ENCODE data around the gene ZNF683. TPM values are rescaled to one million over a fixed set of nuclear protein-coding genes. Genes with fewer than 3 reads are reported as not detected.

ZNF683 gene
- total RNA-seq, 4 donors from 2014 or later = 0.62 TPM; not detected in 3

- TF ChIP-seq POLR2AphosphoS5 (IDR thresholded peaks at IDR 0.05) = no peak
- TF ChIP-seq, protein P1, sequence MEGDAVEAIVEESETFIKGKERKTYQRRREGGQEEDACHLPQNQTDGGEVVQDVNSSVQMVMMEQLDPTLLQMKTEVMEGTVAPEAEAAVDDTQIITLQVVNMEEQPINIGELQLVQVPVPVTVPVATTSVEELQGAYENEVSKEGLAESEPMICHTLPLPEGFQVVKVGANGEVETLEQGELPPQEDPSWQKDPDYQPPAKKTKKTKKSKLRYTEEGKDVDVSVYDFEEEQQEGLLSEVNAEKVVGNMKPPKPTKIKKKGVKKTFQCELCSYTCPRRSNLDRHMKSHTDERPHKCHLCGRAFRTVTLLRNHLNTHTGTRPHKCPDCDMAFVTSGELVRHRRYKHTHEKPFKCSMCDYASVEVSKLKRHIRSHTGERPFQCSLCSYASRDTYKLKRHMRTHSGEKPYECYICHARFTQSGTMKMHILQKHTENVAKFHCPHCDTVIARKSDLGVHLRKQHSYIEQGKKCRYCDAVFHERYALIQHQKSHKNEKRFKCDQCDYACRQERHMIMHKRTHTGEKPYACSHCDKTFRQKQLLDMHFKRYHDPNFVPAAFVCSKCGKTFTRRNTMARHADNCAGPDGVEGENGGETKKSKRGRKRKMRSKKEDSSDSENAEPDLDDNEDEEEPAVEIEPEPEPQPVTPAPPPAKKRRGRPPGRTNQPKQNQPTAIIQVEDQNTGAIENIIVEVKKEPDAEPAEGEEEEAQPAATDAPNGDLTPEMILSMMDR (IDR thresholded peaks at IDR 0.05) = no peak
- no peak for TF ChIP-seq EP300 (IDR thresholded peaks at IDR 0.05)
- Histone ChIP-seq H3K27me3 (peaks cover 64% of the 10 kb centered on the region), H3K9me3 (no peaks in the 10 kb centered on the region), H3K27ac (no peak overlapping the region), H3K36me3 (no peaks in the 10 kb centered on the region), H3K4me1 (no peaks in the 10 kb centered on the region), H3K4me3 (no peak overlapping the region)
- ATAC-seq = no peak
- WGBS, 2 donors (ENCODE audit: low coverage in 1 of 2) = 72 to 76% methylated on average over 3 to 7 of the region's 7 CpGs
These were observed 32.8 kb upstream of the ZNF683 start for GRCh38 chr1:26405281-26405915.

DNA sequence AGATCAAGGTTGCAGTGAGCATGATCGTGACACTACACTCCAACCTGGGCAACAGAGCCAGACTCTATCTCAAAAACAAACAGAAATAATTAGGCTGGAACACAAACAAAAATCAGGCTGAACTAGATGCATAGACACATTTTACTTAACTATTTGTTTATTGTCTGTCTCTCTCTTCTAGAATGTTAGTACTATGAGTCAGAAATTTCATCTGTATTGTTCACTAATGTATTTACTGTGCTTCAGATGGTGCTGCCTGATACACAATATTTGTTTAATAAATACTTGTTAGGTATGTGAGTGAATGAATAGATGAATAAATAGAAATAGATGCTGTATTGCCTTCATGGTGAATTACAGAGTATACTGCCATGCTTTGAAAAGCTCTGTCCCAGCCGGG lies 32.1 kb upstream of the ZNF683 start:
- Histone ChIP-seq H3K27me3 (peaks cover 60% of the 10 kb centered on the region), H3K27ac (no peak overlapping the region), H3K9me3 (no peaks in the 10 kb centered on the region), H3K4me3 (no peak overlapping the region), H3K36me3 (no peaks in the 10 kb centered on the region), H3K4me1 (no peaks in the 10 kb centered on the region)
- 86% methylated on average over 1 to 2 of the region's 2 CpGs for WGBS, 2 donors (ENCODE audit: low coverage in 1 of 2)
- TF ChIP-seq EP300 (IDR thresholded peaks at IDR 0.05) (no peak), POLR2A (IDR thresholded peaks at IDR 0.05) (no peak), POLR2AphosphoS5 (IDR thresholded peaks at IDR 0.05) (no peak)
- TF ChIP-seq, protein P1 (IDR thresholded peaks at IDR 0.05) = no peak
- no peak for ATAC-seq

GRCh38 chr1:26403656-26404055 lies 31.1 kb upstream of the ZNF683 start:
- H3K36me3 ChIP-seq = no peaks in the 10 kb centered on the region
- ATAC-seq = no peak
- no peak overlapping the region for H3K4me3 ChIP-seq
- no peak overlapping the region for H3K27ac ChIP-seq
- H3K9me3 ChIP-seq = no peaks in the 10 kb centered on the region
- H3K27me3 ChIP-seq = peaks cover 51% of the 10 kb centered on the region
- TF ChIP-seq, protein P1 (IDR thresholded peaks at IDR 0.05) = no peak
- TF ChIP-seq POLR2AphosphoS5 (IDR thresholded peaks at IDR 0.05) (no peak), POLR2A (IDR thresholded peaks at IDR 0.05) (no peak), EP300 (IDR thresholded peaks at IDR 0.05) (no peak)
- WGBS, 2 donors (ENCODE audit: low coverage in 1 of 2) = 11 to 15% methylated on average over 3 of the region's 4 CpGs
- no peaks in the 10 kb centered on the region for H3K4me1 ChIP-seq

GRCh38 chr1:26401891-26402290 lies 29.3 kb upstream of the ZNF683 start:
- TF ChIP-seq POLR2AphosphoS5 (IDR thresholded peaks at IDR 0.05) = no peak
- TF ChIP-seq POLR2A (IDR thresholded peaks at IDR 0.05) = no peak
- TF ChIP-seq, protein P1 (IDR thresholded peaks at IDR 0.05) = no peak
- Histone ChIP-seq H3K36me3 (no peaks in the 10 kb centered on the region), H3K4me1 (no peaks in the 10 kb centered on the region), H3K4me3 (no peak overlapping the region), H3K9me3 (no peaks in the 10 kb centered on the region), H3K27ac (no peak overlapping the region), H3K27me3 (peaks cover 51% of the 10 kb centered on the region)
- WGBS, 2 donors (ENCODE audit: low coverage in 1 of 2) = 65 to 67% methylated on average over 3 of the region's 3 CpGs
- no peak for ATAC-seq

GRCh38 chr1:26399034-26399433 lies 26.5 kb upstream of the ZNF683 start:
- H3K36me3 ChIP-seq = no peaks in the 10 kb centered on the region
- no peaks in the 10 kb centered on the region for H3K9me3 ChIP-seq
- no peak for TF ChIP-seq EP300 (IDR thresholded peaks at IDR 0.05)
- no peak for TF ChIP-seq POLR2AphosphoS5 (IDR thresholded peaks at IDR 0.05)
- TF ChIP-seq POLR2A (IDR thresholded peaks at IDR 0.05) = no peak
- TF ChIP-seq, protein P1 (IDR thresholded peaks at IDR 0.05) = no peak
- 62 to 92% methylated on average over 3 of the region's 3 CpGs for WGBS, 2 donors (ENCODE audit: low coverage in 1 of 2)
- ATAC-seq = no peak
- H3K4me3 ChIP-seq = no peak overlapping the region
- H3K27me3 ChIP-seq = peaks cover 36% of the 10 kb centered on the region
- H3K27ac ChIP-seq = no peak overlapping the region
- no peaks in the 10 kb centered on the region for H3K4me1 ChIP-seq
